Ectodermal cell (in vitro differentiated cells): ENCODE data around the gene CCNO.

Experiments
- H3K27ac ChIP-seq: 2 replicates; pipeline ENCODE4 v1.7.0; 2013; ENCODE audit warnings: mild to moderate bottlenecking, low read depth, low read length; ENCODE audit not compliant: insufficient read depth, poor library complexity, severe bottlenecking
- H3K27me3 ChIP-seq: 2 replicates; pipeline ENCODE4 v1.7.0; 2013; ENCODE audit warnings: mild to moderate bottlenecking, low read length; ENCODE audit not compliant: insufficient read depth, control insufficient read depth, poor library complexity, severe bottlenecking
- H3K36me3 ChIP-seq: one replicate; pipeline ENCODE4 v1.7.0; 2013; ENCODE audit warnings: low read length; ENCODE audit not compliant: control insufficient read depth, insufficient read depth
- H3K4me1 ChIP-seq: one replicate; pipeline ENCODE4 v1.7.0; 2013; ENCODE audit warnings: low read length; ENCODE audit not compliant: control insufficient read depth, insufficient read depth
- H3K4me3 ChIP-seq: 2 replicates; pipeline ENCODE4 v1.7.0; 2013; ENCODE audit warnings: low read depth, low read length, control low read depth; ENCODE audit not compliant: insufficient read depth
- H3K9me3 ChIP-seq: 2 replicates; pipeline ENCODE4 v1.7.0; 2013; ENCODE audit warnings: mild to moderate bottlenecking, low read length, moderate library complexity; ENCODE audit not compliant: control insufficient read depth
- WGBS, 2 experiments: methylation state at CpG; one replicate each; pipeline ENCODE4 v1.1.7; 2013; ENCODE audit warnings: missing lambda C conversion rate in 2 of 2; 5-methylcytosine and 5-hydroxymethylcytosine counted together

CCNO gene

GRCh38 chr5:55187370-55187769 lies 46.0 kb downstream of the CCNO start:
- Histone ChIP-seq H3K4me3 (no peak overlapping the region), H3K4me1 (no peaks in the 10 kb centered on the region), H3K9me3 (no peaks in the 10 kb centered on the region), H3K27me3 (peaks cover 19% of the 10 kb centered on the region), H3K27ac (no peak overlapping the region), H3K36me3 (no peaks in the 10 kb centered on the region)
- WGBS, 2 experiments = 43 to 54% methylated on average over 4 of the region's 4 CpGs
